SK-N-SH treated with all-trans-retinoic acid at 6 μM for 48 hours (cell line): ENCODE data around the gene RAB15.

Source experiments
- ATAC-seq: fragments of 200-7000 bp; cut with Tn5 transposase; 3 replicates; pipeline ENCODE4 v1.9.1; 2020; ENCODE audit warnings: mild to moderate bottlenecking, moderate library complexity
- ARNTL ChIP-seq: fragments of 450-650 bp; formaldehyde crosslinking; IDR thresholded peaks from 2 replicates; pipeline ENCODE4 v1.5.0; 2020; ENCODE audit warnings: low read depth, mild to moderate bottlenecking, moderate library complexity, borderline replicate concordance
- BACH2 ChIP-seq: fragments of 250-450 bp; sonication (Bioruptor Pico); IDR thresholded peaks from 2 replicates; pipeline ENCODE4 v1.9.0; 2021; ENCODE audit warnings: mild to moderate bottlenecking, borderline replicate concordance
- CREB5 ChIP-seq: fragments of 250-450 bp; sonication (Bioruptor Pico); IDR thresholded peaks from 2 replicates; pipeline ENCODE4 v1.5.1; 2020; ENCODE audit warnings: low read depth, mild to moderate bottlenecking, moderate library complexity
- CSDC2 ChIP-seq: fragments of 250-450 bp; sonication (Bioruptor Pico); IDR thresholded peaks from 2 replicates; pipeline ENCODE4 v1.5.0; 2020; ENCODE audit warnings: mild to moderate bottlenecking, moderate library complexity
- CSRNP3 ChIP-seq: fragments of 250-450 bp; sonication (Bioruptor Pico); IDR thresholded peaks from 2 replicates; pipeline ENCODE4 v1.5.1; 2021; ENCODE audit warnings: mild to moderate bottlenecking, moderate library complexity
- ISL1 ChIP-seq: fragments of 250-450 bp; sonication (Bioruptor Pico); IDR thresholded peaks from 2 replicates; pipeline ENCODE4 v2.1.2; 2022; ENCODE audit warnings: mild to moderate bottlenecking, moderate library complexity
- PATZ1 ChIP-seq: fragments of 250-450 bp; sonication (Bioruptor Pico); IDR thresholded peaks from 2 replicates; pipeline ENCODE4 v1.8.0; 2020; ENCODE audit warnings: mild to moderate bottlenecking, moderate library complexity, borderline replicate concordance
- SNAI2 ChIP-seq: fragments of 250-450 bp; sonication (Bioruptor Pico); IDR thresholded peaks from 2 replicates; pipeline ENCODE4 v1.5.0; 2020; ENCODE audit warnings: mild to moderate bottlenecking, moderate library complexity
- TCF4 ChIP-seq: fragments of 250-450 bp; sonication (Bioruptor Pico); IDR thresholded peaks from 2 replicates; pipeline ENCODE4 v1.8.0; 2021; ENCODE audit warnings: mild to moderate bottlenecking, moderate library complexity, borderline replicate concordance
- TOX ChIP-seq: fragments of 250-450 bp; sonication (Bioruptor Pico); IDR thresholded peaks from 2 replicates; pipeline ENCODE4 v1.8.0; 2021; ENCODE audit warnings: mild to moderate bottlenecking, moderate library complexity, borderline replicate concordance
- TSHZ2 ChIP-seq: fragments of 250-450 bp; sonication (Bioruptor Pico); IDR thresholded peaks from 2 replicates; pipeline ENCODE4 v1.5.0; 2020; ENCODE audit warnings: mild to moderate bottlenecking, moderate library complexity
- ZC3H10 ChIP-seq: fragments of 250-450 bp; sonication (Bioruptor Pico); IDR thresholded peaks from 2 replicates; pipeline ENCODE4 v1.5.1; 2021; ENCODE audit warnings: mild to moderate bottlenecking, moderate library complexity
- ZFP3 ChIP-seq: fragments of 250-450 bp; sonication (Bioruptor Pico); IDR thresholded peaks from 2 replicates; pipeline ENCODE4 v1.5.0; 2020; ENCODE audit warnings: mild to moderate bottlenecking, moderate library complexity
- ZFP30 ChIP-seq: fragments of 450-650 bp; formaldehyde crosslinking; IDR thresholded peaks from 2 replicates; pipeline ENCODE4 v1.5.0; 2022; ENCODE audit warnings: mild to moderate bottlenecking, moderate library complexity
- ZNF565 ChIP-seq: fragments of 450-650 bp; formaldehyde crosslinking; conservative IDR thresholded peaks from 2 replicates; pipeline ENCODE4 v1.5.0; 2020; ENCODE audit warnings: low read depth, mild to moderate bottlenecking, moderate library complexity
- ZNF70 ChIP-seq: fragments of 450-650 bp; formaldehyde crosslinking; IDR thresholded peaks from 2 replicates; pipeline ENCODE4 v1.5.0; 2020; ENCODE audit warnings: mild to moderate bottlenecking, moderate library complexity
- ZNF8 ChIP-seq: fragments of 450-650 bp; formaldehyde crosslinking; IDR thresholded peaks from 2 replicates; pipeline ENCODE4 v1.5.0; 2020; ENCODE audit warnings: mild to moderate bottlenecking, moderate library complexity

RAB15 gene

GRCh38 chr14:64928239-64929013, 43.7 kb downstream of the RAB15 start:
- TF ChIP-seq CREB5 (CRISPR knock-in tag) (no peak), ZNF565 (CRISPR knock-in tag) (no peak), SNAI2 (CRISPR knock-in tag) (no peak), ISL1 (no peak), ARNTL (CRISPR knock-in tag) (no peak), CSDC2 (no peak), PATZ1 (CRISPR knock-in tag) (no peak), CSRNP3 (CRISPR knock-in tag) (no peak), TSHZ2 (CRISPR knock-in tag) (no peak), ZC3H10 (no peak), ZNF70 (no peak), TOX (CRISPR knock-in tag) (no peak), ZNF8 (CRISPR knock-in tag) (no peak)
- TF ChIP-seq, all 23 proteins: peak for 0
- no peak for ATAC-seq

GRCh38 chr14:64927031-64927430, 45.1 kb downstream of the RAB15 start:
- TF ChIP-seq ZFP30 (CRISPR knock-in tag) (no peak), ZFP3 (CRISPR knock-in tag) (no peak), SNAI2 (CRISPR knock-in tag) (no peak)
- no peak for ATAC-seq

- no peak for ATAC-seq
Measured at GRCh38 chr14:64926398-64926995, 45.6 kb downstream of the RAB15 start.

More at GRCh38 chr14:64926398-64926995, 45.6 kb downstream of the RAB15 start:
- no peak for TF ChIP-seq BACH2 (CRISPR knock-in tag)
- TF ChIP-seq ARNTL (CRISPR knock-in tag): no peak
- no peak for TF ChIP-seq PATZ1 (CRISPR knock-in tag)
- no peak for TF ChIP-seq ZC3H10
- TF ChIP-seq ZFP30 (CRISPR knock-in tag): no peak
- TF ChIP-seq CSDC2: no peak
- no peak for TF ChIP-seq TCF4 (CRISPR knock-in tag)
- TF ChIP-seq ZFP3 (CRISPR knock-in tag): no peak
